ENCODE measurements around the gene MICALL2. TPM values are rescaled to one million over a fixed set of nuclear protein-coding genes. Genes with fewer than 3 reads are reported as not detected.

The MICALL2 gene
- total RNA-seq, 1 donor from 2014 or later: 76.5 TPM

DNA sequence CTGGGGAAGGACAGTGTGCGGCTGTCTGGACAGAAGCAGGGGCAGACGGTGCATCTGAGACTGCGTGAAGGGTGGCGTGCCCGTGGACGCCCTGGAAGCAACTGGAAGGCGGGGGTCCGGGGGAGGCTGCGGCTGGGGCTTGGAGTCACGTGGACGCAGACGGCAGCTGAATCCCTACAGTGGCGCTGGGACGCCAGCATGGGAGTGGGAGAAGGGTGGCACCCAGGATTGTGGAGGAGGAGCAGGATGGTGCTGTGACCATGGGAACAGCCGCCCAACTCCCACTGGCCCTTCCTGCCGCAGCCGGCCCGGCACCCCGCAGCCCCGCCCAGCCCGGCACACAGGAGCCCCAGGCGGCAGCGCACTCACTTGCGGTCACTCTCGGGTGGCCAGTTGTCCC is 35.2 kb upstream of the MICALL2 start:
- no peaks in the 10 kb centered on the region for H3K4me1 ChIP-seq
- DNase-seq (ENCODE audit: low spot score in 2 of 2): no peak
- H3K4me3 ChIP-seq: no peak overlapping the region
- no peak overlapping the region for H3K27ac ChIP-seq
- TF ChIP-seq, protein P1, sequence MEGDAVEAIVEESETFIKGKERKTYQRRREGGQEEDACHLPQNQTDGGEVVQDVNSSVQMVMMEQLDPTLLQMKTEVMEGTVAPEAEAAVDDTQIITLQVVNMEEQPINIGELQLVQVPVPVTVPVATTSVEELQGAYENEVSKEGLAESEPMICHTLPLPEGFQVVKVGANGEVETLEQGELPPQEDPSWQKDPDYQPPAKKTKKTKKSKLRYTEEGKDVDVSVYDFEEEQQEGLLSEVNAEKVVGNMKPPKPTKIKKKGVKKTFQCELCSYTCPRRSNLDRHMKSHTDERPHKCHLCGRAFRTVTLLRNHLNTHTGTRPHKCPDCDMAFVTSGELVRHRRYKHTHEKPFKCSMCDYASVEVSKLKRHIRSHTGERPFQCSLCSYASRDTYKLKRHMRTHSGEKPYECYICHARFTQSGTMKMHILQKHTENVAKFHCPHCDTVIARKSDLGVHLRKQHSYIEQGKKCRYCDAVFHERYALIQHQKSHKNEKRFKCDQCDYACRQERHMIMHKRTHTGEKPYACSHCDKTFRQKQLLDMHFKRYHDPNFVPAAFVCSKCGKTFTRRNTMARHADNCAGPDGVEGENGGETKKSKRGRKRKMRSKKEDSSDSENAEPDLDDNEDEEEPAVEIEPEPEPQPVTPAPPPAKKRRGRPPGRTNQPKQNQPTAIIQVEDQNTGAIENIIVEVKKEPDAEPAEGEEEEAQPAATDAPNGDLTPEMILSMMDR (IDR thresholded peaks at IDR 0.05): no peak
- H3K27me3 ChIP-seq: no peaks in the 10 kb centered on the region
- intact Hi-C loops (cut with DNase I): no loop called here
- peaks cover 68 to 99% of the 10 kb centered on the region in 2 donors for H3K36me3 ChIP-seq
- H3K9me3 ChIP-seq: no peaks in the 10 kb centered on the region

DNA sequence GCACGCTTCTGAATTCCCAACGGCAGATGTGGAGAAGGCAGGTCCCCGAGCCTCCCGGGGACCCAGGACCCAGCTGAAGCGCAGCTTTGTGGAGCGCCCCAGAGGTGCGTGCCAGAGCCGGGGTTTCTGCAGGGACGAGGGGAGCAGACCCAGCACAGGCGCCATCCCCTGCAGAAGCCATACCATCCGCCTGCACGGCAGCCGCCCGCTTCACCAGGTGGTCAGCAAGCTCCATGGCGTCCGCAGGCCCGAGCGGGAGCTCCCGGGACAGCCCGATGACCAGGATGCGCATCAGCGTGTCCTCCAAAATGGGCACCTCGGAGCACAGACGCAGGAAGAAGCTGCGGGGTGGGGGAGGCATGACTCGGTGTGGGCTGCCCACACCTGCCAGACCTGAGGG is 34.3 kb upstream of the MICALL2 start:
- Histone ChIP-seq H3K36me3 (peaks cover 68 to 99% of the 10 kb centered on the region in 2 donors), H3K27ac (no peak overlapping the region), H3K27me3 (no peaks in the 10 kb centered on the region), H3K9me3 (no peaks in the 10 kb centered on the region), H3K4me1 (no peaks in the 10 kb centered on the region), H3K4me3 (no peak overlapping the region)
- intact Hi-C loops (cut with DNase I): no loop called here
- DNase-seq (ENCODE audit: low spot score in 2 of 2): no peak
- TF ChIP-seq, protein P1 (IDR thresholded peaks at IDR 0.05): no peak

DNA sequence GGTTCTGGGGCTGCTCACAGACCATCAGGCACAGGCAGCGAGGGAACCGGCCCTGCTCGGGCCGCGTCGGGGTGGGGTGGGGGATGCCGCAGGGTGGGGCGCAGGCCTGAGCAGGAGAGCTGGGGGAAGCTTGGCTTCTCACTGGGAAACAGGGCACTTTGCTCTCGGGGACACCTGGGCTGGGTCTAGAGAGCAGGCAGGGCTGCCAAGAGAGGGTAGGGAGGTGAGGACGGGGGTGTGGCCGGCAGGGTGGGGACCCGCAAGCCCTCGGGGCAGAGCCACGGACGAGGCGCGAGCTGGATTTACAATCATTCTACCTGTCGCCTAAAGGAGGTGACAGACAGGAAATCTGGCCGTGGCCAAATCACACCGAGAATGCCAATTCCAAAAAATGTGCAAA is 33.9 kb upstream of the MICALL2 start:
- H3K4me1 ChIP-seq: no peaks in the 10 kb centered on the region
- H3K27me3 ChIP-seq: no peaks in the 10 kb centered on the region
- TF ChIP-seq, protein P1 (IDR thresholded peaks at IDR 0.05): no peak

DNA sequence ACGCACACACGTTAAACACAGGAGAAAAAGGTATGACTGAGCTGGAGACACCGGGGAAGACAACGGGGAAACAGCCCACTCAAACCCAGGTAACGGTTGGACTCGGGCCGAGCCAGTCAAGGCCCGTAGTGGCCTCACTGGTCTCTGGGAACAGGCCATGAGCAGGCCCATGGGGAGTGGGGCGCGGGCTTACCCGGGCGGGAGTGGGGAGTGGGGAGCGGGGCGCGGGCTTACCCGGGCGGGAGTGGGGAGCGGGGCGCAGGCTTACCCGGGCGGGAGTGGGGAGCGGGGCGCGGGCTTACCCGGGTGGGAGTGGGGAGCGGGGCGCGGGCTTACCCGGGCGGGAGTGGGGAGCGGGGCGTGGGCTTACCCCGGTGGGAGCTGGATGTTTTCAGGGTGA is 33.4 kb upstream of the MICALL2 start:
- Histone ChIP-seq H3K27me3 (no peaks in the 10 kb centered on the region), H3K4me1 (no peaks in the 10 kb centered on the region), H3K27ac (no peak overlapping the region), H3K36me3 (peaks cover 70 to 99% of the 10 kb centered on the region in 2 donors), H3K4me3 (no peak overlapping the region), H3K9me3 (no peaks in the 10 kb centered on the region)
- TF ChIP-seq, protein P1 (IDR thresholded peaks at IDR 0.05): no peak
- DNase-seq (ENCODE audit: low spot score in 2 of 2): no peak
- intact Hi-C loops (cut with DNase I): no loop called here

More for the DNA sequence above, 33.9 kb upstream of the MICALL2 start:
- peaks cover 68 to 99% of the 10 kb centered on the region in 2 donors for H3K36me3 ChIP-seq
- H3K4me3 ChIP-seq: no peak overlapping the region
- intact Hi-C loops (cut with DNase I): no loop called here
- H3K27ac ChIP-seq: no peak overlapping the region
- DNase-seq (ENCODE audit: low spot score in 2 of 2): no peak
- no peaks in the 10 kb centered on the region for H3K9me3 ChIP-seq

DNA sequence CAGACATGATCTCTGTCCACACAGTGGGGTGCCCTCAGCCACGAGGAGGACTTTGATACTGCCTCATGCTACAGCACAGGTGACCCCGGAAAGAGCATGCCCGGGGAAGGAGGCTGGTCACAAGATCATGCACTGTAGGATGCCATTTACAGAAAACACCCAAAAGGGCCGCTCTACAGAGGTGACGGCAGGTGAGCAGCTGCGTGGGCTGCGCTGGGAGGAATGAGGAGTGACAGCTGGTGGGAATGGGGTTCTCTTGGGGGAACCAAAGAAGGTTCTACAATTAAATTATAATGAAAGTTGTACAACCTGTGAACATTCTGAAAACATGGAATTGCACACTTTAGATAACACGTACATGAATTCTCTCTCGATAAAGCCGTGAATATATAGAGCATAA is 33.0 kb upstream of the MICALL2 start:
- H3K4me3 ChIP-seq: no peak overlapping the region
- H3K27me3 ChIP-seq: no peaks in the 10 kb centered on the region
- peaks cover 70 to 99% of the 10 kb centered on the region in 2 donors for H3K36me3 ChIP-seq
- H3K4me1 ChIP-seq: no peaks in the 10 kb centered on the region
- TF ChIP-seq, protein P1 (IDR thresholded peaks at IDR 0.05): no peak
- no peak for DNase-seq (ENCODE audit: low spot score in 2 of 2)
- H3K9me3 ChIP-seq: no peaks in the 10 kb centered on the region
- intact Hi-C loops (cut with DNase I): no loop called here
- no peak overlapping the region for H3K27ac ChIP-seq

DNA sequence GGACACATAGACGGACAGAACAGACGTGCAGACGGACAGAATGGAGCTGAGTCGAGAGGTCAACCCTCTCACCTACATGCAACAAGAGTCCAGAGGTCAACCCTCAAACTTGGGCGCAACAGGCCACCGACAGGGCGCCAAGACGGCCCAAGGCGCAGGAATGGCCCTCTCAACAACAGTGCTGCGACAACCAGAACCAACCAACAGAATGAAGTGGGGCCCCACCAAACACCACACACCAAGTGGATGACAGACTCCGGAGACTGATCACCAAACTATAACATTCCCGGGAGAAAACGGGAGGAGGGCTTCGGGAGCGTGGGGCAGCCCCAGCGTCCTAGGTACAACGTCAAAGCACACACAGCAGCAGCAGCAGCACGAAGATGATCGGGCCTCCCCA is 31.6 kb upstream of the MICALL2 start:
- intact Hi-C loops (cut with DNase I): no loop called here
- no peaks in the 10 kb centered on the region for H3K27me3 ChIP-seq
- no peaks in the 10 kb centered on the region for H3K4me1 ChIP-seq
- TF ChIP-seq, protein P1 (IDR thresholded peaks at IDR 0.05): no peak
- peaks cover 77 to 99% of the 10 kb centered on the region in 2 donors for H3K36me3 ChIP-seq
- no peak overlapping the region for H3K4me3 ChIP-seq
- no peaks in the 10 kb centered on the region for H3K9me3 ChIP-seq
- H3K27ac ChIP-seq: no peak overlapping the region
- DNase-seq (ENCODE audit: low spot score in 2 of 2): no peak
